Thymus (tissue), 11 donors: Measurements from ENCODE around the gene SLC45A2. TPM values are rescaled to one million over a fixed set of nuclear protein-coding genes. Genes with fewer than 3 reads are reported as not detected.

Experiments
- DNase-seq, 9 donors: peaks; one replicate each; pipeline ENCODE4 v3.0.0-alpha.2; 2013; ENCODE audit warnings: low spot score in 9 of 9, low read depth in 6 of 9, missing footprints in 1 of 9
- H3K27ac ChIP-seq, 2 donors: one replicate each; pipeline ENCODE4 v1.5.1; 2013; ENCODE audit warnings: control low read depth in 1 of 2, low read depth in 1 of 2, low read length in 1 of 2, mild to moderate bottlenecking in 1 of 2, moderate library complexity in 1 of 2
- H3K27me3 ChIP-seq, 2 donors: one replicate each; pipeline ENCODE4 v1.5.1; 2013; ENCODE audit warnings: low read length in 1 of 2; ENCODE audit not compliant: control insufficient read depth in 2 of 2, insufficient read depth in 1 of 2
- H3K36me3 ChIP-seq, 2 donors: one replicate each; pipeline ENCODE4 v1.5.1; 2013; ENCODE audit warnings: low read length in 1 of 2, mild to moderate bottlenecking in 1 of 2, moderate library complexity in 1 of 2; ENCODE audit not compliant: control insufficient read depth in 2 of 2, insufficient read depth in 2 of 2
- H3K4me1 ChIP-seq, 2 donors: one replicate each; pipeline ENCODE4 v1.5.1; 2013; ENCODE audit warnings: low read length in 2 of 2; ENCODE audit not compliant: control insufficient read depth in 2 of 2, insufficient read depth in 2 of 2
- H3K4me3 ChIP-seq, 2 donors: one replicate each; pipeline ENCODE4 v1.5.1; 2013; ENCODE audit warnings: low read length in 2 of 2, control low read depth in 1 of 2, mild to moderate bottlenecking in 1 of 2
- H3K9me3 ChIP-seq, 2 donors: one replicate each; pipeline ENCODE4 v1.5.1; 2013; ENCODE audit warnings: low read length in 1 of 2, mild to moderate bottlenecking in 1 of 2; ENCODE audit not compliant: control insufficient read depth in 2 of 2, insufficient read depth in 1 of 2
- WGBS: extraction: QIAGEN DNeasy Blood & Tissue Kit; methylation state at CpG from one replicate; pipeline ENCODE4 v1.1.7; 2013; 5-methylcytosine and 5-hydroxymethylcytosine counted together
- polyA plus RNA-seq: library from polyadenylated mRNA; stranded (reverse); fragments of 200-250 nt; gene quantifications from one replicate; pipeline ENCODE4 v1.2.3, GENCODE V29; 2013
- total RNA-seq: library from RNA; stranded (reverse); fragments of 120-200 nt; gene quantifications from one replicate; pipeline ENCODE4 v1.2.4, GENCODE V29; 2013
- donor health status: healthy.

The SLC45A2 gene
- total and polyA plus RNA-seq, 2 donors: 0.05 TPM; not detected in 1

DNA sequence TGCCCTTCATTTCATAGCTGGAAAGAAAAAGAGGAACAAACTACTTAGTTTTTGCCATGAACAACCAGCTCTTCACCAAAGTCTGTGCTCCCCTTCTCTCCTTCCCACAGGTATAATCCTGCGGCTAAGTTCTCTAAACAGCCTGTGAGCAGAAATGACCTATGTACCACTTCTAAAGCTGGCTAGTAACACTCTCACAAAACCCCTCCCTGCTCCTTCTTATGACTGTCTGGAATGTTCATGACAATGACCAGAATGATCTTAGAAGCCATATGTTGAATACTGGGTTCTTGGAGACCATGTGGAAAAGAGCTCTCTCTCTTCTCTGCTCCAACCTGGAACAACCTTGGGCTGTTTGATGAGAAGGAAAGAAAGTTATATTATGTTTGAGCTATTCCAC is 36.2 kb upstream of the SLC45A2 start:
- Histone ChIP-seq H3K4me1 (peaks cover 6 to 12% of the 10 kb centered on the region in 2 donors), H3K4me3 (no peak overlapping the region), H3K27ac (no peak overlapping the region), H3K36me3 (peaks cover 4 to 11% of the 10 kb centered on the region in 2 donors), H3K9me3 (no peaks in the 10 kb centered on the region), H3K27me3 (no peaks in the 10 kb centered on the region)
- WGBS: 100% methylated on average over 1 of the region's 1 CpG
- DNase-seq: no peak

DNA sequence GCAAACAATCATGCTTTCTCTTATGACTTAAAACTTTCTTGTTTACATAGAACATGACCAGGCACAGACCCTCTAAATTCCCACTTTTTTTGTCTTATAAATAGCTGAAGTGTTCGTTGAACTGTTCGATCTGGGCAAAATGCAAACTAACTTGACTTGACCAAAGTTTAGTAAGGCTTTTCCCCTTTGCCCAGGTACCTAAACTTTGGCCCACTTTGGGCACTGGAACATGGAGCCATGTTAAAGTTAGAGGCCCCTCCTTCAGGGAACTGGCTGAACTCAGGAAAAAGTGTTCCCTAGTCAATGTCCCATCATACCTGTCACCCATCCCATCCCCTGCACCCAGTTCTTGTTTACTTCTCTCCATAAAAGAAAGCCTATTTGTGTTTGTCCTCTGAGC is 32.8 kb upstream of the SLC45A2 start:
- no peaks in the 10 kb centered on the region for H3K9me3 ChIP-seq
- H3K4me3 ChIP-seq: no peak overlapping the region
- no peak overlapping the region for H3K27ac ChIP-seq
- no peak for DNase-seq
- H3K27me3 ChIP-seq: no peaks in the 10 kb centered on the region
- peaks cover 0 to 4% of the 10 kb centered on the region in 2 donors for H3K36me3 ChIP-seq
- 100% methylated on average over 2 of the region's 2 CpGs for WGBS
- H3K4me1 ChIP-seq: peaks cover 3 to 8% of the 10 kb centered on the region in 2 donors

DNA sequence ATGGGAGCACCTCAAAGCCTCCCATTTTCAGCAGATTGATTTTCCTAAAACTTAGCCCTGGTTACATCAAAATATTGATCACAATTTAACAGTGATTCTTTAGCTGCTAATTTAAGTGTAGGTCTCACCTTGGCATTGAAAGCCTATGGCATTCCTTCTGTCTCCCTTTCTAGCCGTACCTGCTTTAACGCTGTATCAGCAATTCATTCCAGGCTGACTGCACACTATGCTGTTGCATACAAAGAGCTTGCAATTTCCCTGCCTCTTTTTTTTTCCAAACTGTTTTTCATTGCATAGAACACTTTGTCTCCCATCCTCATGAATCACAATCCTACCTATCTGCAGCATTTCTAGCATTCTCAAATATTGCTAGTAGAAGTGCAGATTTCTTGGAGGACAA is 32.3 kb upstream of the SLC45A2 start:
- no peak overlapping the region for H3K27ac ChIP-seq
- no peak overlapping the region for H3K4me3 ChIP-seq
- peaks cover 2 to 3% of the 10 kb centered on the region in 2 donors for H3K4me1 ChIP-seq
- peaks cover 0 to 4% of the 10 kb centered on the region in 2 donors for H3K36me3 ChIP-seq
- H3K9me3 ChIP-seq: no peaks in the 10 kb centered on the region
- no peak for DNase-seq
- 96% methylated on average over 2 of the region's 2 CpGs for WGBS
- no peaks in the 10 kb centered on the region for H3K27me3 ChIP-seq

DNA sequence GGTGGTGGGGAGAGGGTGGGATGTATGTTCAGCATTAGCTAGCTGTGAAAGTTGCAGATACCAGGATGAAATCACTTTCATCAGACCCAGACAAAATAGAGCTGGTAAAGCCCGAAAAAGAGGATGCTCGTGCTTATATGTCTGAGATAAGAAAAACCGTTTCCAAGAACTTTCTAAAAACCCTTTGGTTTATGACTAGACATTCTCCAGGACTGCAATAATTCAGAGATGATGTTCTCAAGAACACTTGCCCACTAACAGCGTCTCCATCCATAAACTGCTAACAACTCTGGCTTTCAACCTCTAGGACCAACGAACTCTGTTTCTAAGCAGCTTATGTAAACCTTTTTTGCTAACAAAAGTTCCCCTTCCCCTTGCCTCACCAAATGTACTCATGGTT is 31.7 kb upstream of the SLC45A2 start:
- no peak overlapping the region for H3K27ac ChIP-seq
- peaks cover 0 to 2% of the 10 kb centered on the region in 2 donors for H3K4me1 ChIP-seq
- H3K4me3 ChIP-seq: no peak overlapping the region
- DNase-seq: no peak
- H3K27me3 ChIP-seq: no peaks in the 10 kb centered on the region
- WGBS: 78% methylated on average over 5 of the region's 5 CpGs
- no peaks in the 10 kb centered on the region for H3K9me3 ChIP-seq
- peaks cover 0 to 4% of the 10 kb centered on the region in 2 donors for H3K36me3 ChIP-seq

DNA sequence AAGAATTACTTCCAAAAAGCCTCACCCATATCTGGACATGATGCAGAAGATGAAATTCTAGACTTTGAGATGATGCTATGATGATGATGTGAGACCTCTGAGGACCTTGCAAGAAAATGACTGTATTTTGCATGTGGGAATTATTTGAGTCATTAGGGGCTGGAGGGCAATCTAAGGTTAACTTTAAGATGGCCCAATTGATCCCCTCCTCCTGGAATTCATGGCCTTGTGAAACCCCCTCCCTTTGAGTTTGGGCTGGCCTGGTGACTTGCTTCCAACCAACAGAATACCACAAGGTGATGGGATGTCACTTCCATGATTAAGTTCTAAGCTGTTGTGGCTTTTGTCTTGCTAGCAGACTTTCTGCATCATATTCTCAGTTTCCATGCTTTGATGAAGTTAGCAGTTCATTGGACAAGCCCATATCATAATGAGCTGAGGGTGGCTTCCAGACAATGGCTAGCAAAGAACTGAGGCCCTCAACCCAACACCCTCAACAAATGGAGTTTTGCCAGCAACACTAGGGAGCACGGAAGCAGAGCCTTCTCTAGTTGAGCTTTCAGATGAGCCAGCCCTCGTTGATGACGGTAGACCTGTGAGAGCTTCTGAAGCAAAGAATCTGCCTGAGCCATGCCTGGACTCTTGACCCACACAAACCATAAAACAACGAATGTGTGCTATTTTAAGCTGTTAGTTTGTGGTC is 30.8 kb upstream of the SLC45A2 start:
- DNase-seq: no peak
- no peaks in the 10 kb centered on the region for H3K27me3 ChIP-seq
- H3K4me1 ChIP-seq: no peaks in the 10 kb centered on the region
- H3K27ac ChIP-seq: no peak overlapping the region
- 95% methylated on average over 4 of the region's 4 CpGs for WGBS
- no peaks in the 10 kb centered on the region for H3K36me3 ChIP-seq
- H3K4me3 ChIP-seq: no peak overlapping the region
- H3K9me3 ChIP-seq: no peaks in the 10 kb centered on the region

DNA sequence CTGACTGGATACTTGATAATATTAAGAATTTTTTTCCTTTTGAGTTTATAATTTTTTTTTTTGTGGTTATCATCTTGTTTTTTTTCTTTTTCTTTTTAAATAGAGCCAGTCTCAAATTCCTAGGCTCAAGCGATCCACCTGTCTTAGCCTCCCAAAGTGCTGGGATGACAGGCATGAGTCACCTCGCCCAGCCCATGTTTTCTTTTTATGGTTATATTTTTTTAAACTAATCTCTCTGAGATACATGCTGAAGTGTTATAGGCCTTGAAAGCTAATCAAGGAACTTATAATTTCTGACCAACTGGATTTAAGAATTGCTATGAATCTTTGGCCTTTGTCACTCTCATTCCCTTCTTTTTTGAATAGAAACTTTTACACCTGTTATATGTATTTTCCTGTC is 30.1 kb upstream of the SLC45A2 start:
- Histone ChIP-seq H3K4me3 (no peak overlapping the region), H3K27ac (no peak overlapping the region), H3K9me3 (no peaks in the 10 kb centered on the region), H3K4me1 (no peaks in the 10 kb centered on the region), H3K27me3 (no peaks in the 10 kb centered on the region), H3K36me3 (no peaks in the 10 kb centered on the region)
- 98% methylated on average over 2 of the region's 2 CpGs for WGBS
- DNase-seq: no peak

DNA sequence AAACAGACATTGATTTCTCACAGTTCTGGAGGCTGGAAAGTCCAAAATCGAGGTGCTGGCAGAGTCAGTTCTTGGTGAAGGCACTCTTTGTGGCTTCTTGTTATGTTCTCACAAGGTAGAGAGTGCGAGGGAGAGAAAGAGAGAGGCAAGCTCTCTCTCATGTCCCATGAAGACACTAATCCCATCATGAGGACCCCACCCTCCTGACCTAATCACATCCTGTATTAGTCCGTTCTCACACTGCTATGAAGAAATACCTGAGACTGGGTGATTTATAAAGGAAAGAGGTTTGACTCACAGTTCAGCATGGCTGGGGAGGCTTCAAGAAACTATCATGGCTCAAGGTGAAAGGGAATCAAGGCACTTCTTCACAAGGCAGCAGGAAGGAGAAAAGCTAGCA is 29.1 kb upstream of the SLC45A2 start:
- Histone ChIP-seq H3K9me3 (no peaks in the 10 kb centered on the region), H3K4me1 (no peaks in the 10 kb centered on the region), H3K36me3 (no peaks in the 10 kb centered on the region), H3K27ac (no peak overlapping the region), H3K4me3 (no peak overlapping the region), H3K27me3 (no peaks in the 10 kb centered on the region)
- DNase-seq: no peak
- 95% methylated on average over 3 of the region's 3 CpGs for WGBS

DNA sequence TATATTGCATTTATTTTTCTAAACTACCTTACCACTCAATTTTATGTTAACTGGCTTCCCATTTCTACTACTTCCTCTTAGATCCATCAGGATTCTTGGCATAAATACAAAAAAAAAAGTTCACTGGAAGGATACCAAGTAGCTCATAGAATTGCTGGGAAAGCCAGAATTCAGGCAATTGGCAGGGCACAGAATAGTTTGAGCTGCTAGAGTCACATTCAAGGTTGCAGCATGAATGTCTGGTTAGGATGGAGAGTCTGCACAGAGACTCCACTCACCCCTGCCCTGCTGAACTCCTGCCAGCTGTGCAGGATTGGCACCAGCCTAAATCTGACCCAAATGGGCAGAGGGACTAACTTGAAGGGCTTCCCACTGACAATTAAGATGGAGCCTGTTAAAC is 28.3 kb upstream of the SLC45A2 start:
- no peak for DNase-seq
- Histone ChIP-seq H3K9me3 (no peaks in the 10 kb centered on the region), H3K36me3 (no peaks in the 10 kb centered on the region), H3K27me3 (no peaks in the 10 kb centered on the region), H3K4me3 (no peak overlapping the region), H3K27ac (no peak overlapping the region), H3K4me1 (no peaks in the 10 kb centered on the region)

DNA sequence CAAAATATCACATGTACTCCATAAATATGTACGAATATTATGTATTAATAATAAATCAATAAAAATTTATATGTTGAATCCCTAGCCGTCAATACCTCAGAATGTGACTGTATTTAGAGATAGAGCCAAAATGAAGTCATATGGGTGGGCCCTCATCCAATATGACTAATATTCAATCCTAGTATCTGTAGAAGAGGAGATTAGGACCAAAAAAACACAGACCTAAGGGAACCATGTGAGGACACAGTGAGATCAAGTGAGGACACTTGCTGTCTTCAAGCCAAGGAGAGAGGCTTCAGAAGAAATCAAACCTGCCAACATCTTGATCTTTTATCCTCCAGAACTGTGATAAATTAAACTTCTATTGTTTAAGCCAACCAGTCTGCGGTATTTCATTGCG is 27.0 kb upstream of the SLC45A2 start:
- H3K9me3 ChIP-seq: no peaks in the 10 kb centered on the region
- H3K4me3 ChIP-seq: no peak overlapping the region
- H3K27me3 ChIP-seq: no peaks in the 10 kb centered on the region
- 86% methylated on average over 4 of the region's 4 CpGs for WGBS
- H3K4me1 ChIP-seq: peaks cover 5% of the 10 kb centered on the region in 2 donors
- no peak for DNase-seq
- no peaks in the 10 kb centered on the region for H3K36me3 ChIP-seq
- no peak overlapping the region for H3K27ac ChIP-seq
